Forelimb muscle (tissue), 1 donor: ENCODE data around the gene CDK2AP2. TPM values are rescaled to one million over a fixed set of nuclear protein-coding genes. Genes with fewer than 3 reads are reported as not detected.
"Not testable (repeated sequence)": the region's sequence is repeated elsewhere in the genome, so short reads cannot be mapped to it uniquely, and the experiment has no call there.

Experiments
- DNase-seq: peaks from one replicate; pipeline ENCODE4 v3.0.0-alpha.2; 2013; ENCODE audit warnings: low read depth
- polyA plus RNA-seq: library from polyadenylated mRNA; unstranded; fragments of 120-200 nt; gene quantifications from one replicate; pipeline ENCODE4 v1.2.1, GENCODE V29; 2013; ENCODE audit not compliant: insufficient read length

The CDK2AP2 gene
- 16.2 TPM for polyA plus RNA-seq

- peak; percentile 90 for DNase-seq
Observed at GRCh38 chr11:67507864-67508485, at the start of gene CDK2AP2. TSS of gene CDK2AP2 (minus strand) at chr11:67508162. CDS start at chr11:67508082, 80 bp downstream.

GRCh38 chr11:67556244-67556643 is 48.3 kb upstream of the CDK2AP2 start:
- DNase-seq = no peak

- not testable (repeated sequence) for DNase-seq
Observed at GRCh38 chr11:67551697-67552096, 43.7 kb upstream of the CDK2AP2 start.

- DNase-seq = no peak
Observed at GRCh38 chr11:67551127-67551526, 43.2 kb upstream of the CDK2AP2 start.

GRCh38 chr11:67548555-67549110 is 40.7 kb upstream of the CDK2AP2 start:
- no peak for DNase-seq

GRCh38 chr11:67548112-67548511 is 40.1 kb upstream of the CDK2AP2 start:
- DNase-seq = not testable (repeated sequence)

- no peak for DNase-seq
Observed at GRCh38 chr11:67545280-67545679, 37.3 kb upstream of the CDK2AP2 start.

GRCh38 chr11:67544616-67545242 is 36.8 kb upstream of the CDK2AP2 start:
- no peak for DNase-seq

- DNase-seq = no peak
Observed at GRCh38 chr11:67543585-67543984, 35.6 kb upstream of the CDK2AP2 start.

GRCh38 chr11:67542971-67543370 is 35.0 kb upstream of the CDK2AP2 start:
- DNase-seq = no peak

GRCh38 chr11:67542169-67542568 is 34.2 kb upstream of the CDK2AP2 start:
- no peak for DNase-seq

- no peak for DNase-seq
Observed at GRCh38 chr11:67541198-67541597, 33.2 kb upstream of the CDK2AP2 start.

- DNase-seq = no peak
Observed at GRCh38 chr11:67539550-67539949, 31.6 kb upstream of the CDK2AP2 start.

- DNase-seq = no peak
Observed at GRCh38 chr11:67538823-67539505, 31.0 kb upstream of the CDK2AP2 start.

- DNase-seq = no peak
Observed at GRCh38 chr11:67538306-67538705, 30.3 kb upstream of the CDK2AP2 start.

GRCh38 chr11:67535561-67535960 is 27.6 kb upstream of the CDK2AP2 start:
- DNase-seq = no peak

- DNase-seq = no peak
Observed at GRCh38 chr11:67534070-67534679, 26.2 kb upstream of the CDK2AP2 start.

GRCh38 chr11:67532889-67533288 is 24.9 kb upstream of the CDK2AP2 start:
- DNase-seq = no peak

- DNase-seq = no peak
Observed at GRCh38 chr11:67530282-67530592, 22.3 kb upstream of the CDK2AP2 start.

GRCh38 chr11:67528376-67528775 is 20.4 kb upstream of the CDK2AP2 start:
- DNase-seq = no peak

GRCh38 chr11:67525275-67525976 is 17.5 kb upstream of the CDK2AP2 start:
- no peak for DNase-seq

GRCh38 chr11:67524480-67524808 is 16.5 kb upstream of the CDK2AP2 start:
- DNase-seq = no peak
